Glomerular visceral epithelial cell (primary cell): ENCODE results near the gene KCNK7.
"Not testable (repeated sequence)": the region's sequence is repeated elsewhere in the genome, so short reads cannot be mapped to it uniquely, and the experiment has no call there.

Experiments used
- DNase-seq: peaks from one replicate; pipeline ENCODE4 v3.0.0-alpha.2; 2016; ENCODE audit errors: extremely low spot score

KCNK7 gene

DNA sequence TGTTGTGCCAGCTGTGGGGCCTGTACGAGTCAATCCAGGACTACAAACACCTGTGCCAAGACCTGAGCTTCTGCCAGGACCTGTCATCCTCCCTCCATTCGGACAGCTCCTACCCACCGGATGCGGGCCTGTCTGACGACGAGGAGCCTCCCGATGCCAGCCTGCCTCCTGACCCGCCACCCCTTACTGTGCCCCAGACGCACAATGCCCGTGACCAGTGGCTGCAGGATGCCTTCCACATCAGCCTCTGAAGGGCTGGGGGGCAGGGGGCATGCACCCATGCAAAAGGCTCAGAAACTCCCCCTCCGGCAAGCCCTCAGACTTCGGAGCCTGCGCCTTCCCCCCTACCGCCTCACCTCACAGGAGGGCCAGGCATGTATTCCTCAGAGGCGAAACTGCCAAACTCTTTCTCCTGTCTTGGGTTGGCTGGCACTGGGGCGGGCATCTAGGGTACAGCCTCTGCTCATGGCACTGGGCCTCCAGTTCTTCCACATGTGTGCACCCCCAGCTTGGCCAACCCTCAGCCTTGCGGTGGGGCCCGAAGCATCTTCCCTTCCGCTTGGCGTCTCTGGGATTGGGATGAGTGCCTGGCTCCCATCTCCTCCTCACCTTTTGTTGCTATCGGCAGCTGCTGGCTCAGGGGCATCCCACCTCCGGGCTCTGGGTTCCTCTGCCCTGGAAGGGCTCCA lies 22.1 kb downstream of the KCNK7 start:
- DNase-seq, result no peak

DNA sequence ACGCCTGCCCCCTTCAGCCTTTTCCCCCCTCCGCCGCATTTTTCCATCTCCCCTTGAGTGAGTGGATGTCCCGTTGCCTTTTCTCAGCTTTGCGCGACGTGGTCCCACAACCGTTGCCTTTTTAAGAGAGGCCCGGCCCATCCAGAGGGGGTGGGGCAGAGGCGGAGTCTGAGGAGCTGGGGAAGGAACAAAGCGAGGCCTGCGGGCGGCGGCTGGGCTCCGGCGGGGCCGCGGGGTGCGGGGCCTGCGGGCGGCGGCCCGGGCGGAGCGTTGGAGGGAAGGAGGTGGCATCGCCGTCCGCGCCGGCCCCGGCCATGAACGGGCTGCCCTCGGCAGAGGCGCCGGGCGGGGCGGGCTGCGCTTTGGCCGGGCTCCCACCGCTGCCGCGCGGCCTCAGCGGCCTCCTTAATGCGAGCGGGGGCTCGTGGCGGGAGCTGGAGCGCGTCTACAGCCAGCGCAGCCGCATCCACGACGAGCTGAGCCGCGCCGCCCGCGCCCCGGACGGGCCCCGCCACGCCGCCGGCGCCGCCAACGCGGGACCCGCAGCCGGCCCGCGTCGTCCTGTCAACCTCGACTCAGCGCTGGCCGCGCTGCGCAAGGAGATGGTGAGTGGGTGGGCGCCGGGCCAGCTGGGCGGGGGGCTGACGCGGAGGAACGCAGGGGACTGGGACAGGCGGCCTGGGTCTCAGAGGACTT lies 23.1 kb downstream of the KCNK7 start, which contains the start of gene FAM89B:
Gene FAM89B (plus strand): TSS at position 183 of the 696 bp plus-strand sequence. CDS start 132 bp downstream, at position 315.
- DNase-seq, result peak; percentile 85

DNA sequence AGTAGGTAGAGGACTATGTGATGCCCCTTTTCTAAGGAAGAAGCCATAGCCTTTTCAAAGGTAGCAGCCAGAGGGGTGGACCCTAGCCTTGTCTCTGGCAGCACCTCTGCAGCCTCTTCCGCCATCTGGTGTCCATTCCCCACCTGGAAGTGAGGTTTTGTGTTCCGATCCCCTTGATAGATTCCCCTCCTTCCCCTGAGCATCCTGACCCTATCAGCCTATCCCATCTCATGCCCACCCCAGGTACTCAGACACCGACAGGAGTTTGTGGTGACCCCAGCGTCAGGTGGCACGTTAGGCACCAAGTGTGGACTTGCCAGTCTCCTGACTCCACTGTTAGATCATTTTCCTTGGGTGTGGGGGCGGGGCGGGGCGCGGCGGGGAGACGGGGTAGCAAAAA lies 23.7 kb downstream of the KCNK7 start:
- DNase-seq, result peak; percentile 52

DNA sequence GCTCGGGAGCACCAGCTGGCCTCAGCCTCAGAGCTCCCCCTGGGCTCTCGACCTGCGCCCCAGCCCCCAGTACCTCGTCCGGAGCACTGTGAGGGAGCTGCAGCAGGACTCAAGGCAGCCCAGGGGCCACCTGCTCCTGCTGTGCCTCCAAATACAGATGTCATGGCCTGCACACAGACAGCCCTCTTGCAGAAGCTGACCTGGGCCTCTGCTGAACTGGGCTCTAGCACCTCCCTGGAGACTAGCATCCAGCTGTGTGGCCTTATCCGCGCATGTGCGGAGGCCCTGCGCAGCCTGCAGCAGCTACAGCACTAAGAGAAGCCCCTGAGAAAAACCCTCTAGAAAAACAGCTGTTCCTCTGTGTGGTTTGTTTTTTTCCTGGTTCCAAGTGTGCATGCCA lies 24.2 kb downstream of the KCNK7 start:
- no peak for DNase-seq

DNA sequence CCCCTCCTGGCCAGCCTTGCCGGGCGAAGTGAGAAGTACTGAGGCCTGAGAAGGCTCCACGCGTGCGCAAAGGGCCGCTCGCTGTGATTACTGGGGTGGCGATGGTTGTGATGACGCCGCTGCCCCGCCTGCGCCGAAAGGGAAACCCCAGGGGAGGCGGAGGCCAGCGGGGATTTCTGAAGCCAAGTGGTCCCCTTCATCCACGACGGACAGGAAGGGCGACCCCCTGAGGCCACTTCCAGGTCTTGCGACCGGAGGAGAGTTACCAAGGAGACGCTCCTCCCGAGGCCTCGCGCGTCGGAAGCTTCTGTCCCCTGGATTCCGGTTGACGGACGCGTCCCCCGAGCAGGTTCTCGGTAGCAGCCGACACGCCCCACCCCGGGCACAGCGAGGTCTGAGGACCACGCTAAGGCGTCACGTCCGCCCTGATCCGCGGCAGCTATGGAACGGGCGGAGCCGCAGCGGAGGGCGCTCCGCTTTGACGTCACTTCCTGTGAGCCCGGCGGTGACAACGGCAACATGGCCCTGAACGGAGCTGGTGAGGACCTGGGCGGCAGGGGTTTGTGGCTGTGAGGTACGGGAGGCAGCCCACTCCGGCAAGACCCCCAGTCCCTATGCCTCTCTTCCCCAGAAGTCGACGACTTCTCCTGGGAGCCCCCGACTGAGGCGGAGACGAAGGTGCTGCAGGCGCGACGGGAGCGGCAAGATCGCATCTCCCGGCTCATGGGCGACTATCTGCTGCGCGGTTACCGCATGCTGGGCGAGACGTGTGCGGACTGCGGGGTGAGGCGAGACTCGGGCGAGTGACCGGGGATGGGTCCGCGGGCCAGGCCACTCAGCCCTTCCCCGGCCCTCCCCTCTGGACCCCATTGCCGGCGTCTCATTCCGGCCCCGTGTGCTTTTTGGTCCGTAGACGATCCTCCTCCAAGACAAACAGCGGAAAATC lies 25.4 kb downstream of the KCNK7 start, which contains the start of gene ZNRD2:
Gene ZNRD2 (plus strand): TSS at position 505 of the 946 bp plus-strand sequence. CDS start 15 bp downstream, at position 520.
- DNase-seq, result peak; percentile 99

DNA sequence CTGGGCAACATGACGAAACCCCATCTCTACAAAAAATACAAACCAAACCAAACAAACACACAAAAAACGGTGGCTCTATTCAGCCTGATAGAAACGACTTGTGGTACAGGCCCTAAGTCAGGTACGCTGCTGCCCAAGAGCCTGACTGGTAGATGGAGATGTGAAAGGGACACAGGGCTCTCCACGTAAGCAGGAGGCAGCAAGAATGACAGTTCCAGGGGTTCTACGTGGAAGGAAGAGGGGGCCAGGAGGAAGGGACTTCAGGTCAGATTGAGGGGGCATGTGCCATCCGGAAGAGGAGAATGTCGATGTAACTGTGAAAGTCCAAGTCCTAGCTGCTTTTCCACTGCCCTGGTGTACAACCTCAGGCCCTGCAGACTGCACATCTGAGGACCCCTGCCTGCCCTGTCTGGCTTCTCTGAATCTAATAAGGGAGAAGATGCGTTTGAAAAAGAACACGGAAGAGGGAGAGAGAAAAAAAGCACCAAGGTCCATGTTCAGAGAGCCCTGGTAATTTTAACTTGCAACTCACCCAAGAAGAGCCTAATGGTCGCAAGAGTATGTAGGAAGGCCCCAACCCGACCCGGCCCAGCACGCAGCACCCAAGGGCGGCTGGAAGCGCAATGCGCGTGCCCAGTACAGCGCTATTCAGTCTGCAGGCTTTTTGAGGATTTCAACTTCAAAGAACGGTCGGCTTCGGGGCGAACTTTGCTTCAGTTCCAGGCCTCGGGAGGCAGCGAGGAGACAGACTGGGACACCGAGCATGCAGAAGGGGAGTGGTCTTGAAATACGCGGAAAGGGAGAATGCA lies 26.2 kb downstream of the KCNK7 start:
- DNase-seq, result no peak

DNA sequence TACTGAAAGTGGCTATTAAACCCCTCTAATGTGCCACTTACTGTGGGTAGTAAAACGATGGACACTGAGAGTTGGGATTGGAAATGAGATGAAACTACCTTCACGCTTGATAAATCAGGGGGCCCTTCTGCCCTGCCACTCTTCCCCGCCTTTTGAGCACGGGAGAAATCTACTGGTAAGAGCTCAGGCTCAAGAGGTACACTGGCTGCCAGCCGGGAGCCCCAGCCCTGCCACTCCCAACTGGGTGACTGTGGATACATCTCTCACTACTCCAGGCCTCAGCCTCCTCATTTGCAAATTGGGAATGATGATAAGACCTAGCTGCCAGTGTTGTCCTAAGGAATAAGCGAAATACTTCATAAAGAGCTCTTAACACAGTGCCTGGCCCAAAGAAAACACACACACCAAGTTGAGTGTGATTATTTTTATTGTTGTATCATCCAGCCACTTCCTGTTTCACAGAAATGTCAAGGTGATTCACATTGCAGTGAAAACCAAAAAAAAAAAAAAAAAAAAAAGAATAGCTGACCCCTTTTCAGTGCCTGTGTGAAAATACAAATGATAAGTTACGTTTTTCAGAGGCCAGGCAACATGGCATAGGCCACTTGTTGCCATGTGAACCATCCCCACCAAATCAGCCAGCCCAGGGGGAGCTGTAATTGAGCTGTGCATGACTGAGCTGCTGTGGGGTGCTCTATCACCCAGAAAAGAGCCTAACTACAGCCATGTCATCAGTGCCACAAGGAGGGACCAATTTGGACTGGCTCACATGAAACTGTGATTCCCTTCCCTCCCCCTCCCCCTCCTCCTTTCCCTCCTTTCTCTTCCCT lies 29.8 kb downstream of the KCNK7 start:
- DNase-seq, result no peak

DNA sequence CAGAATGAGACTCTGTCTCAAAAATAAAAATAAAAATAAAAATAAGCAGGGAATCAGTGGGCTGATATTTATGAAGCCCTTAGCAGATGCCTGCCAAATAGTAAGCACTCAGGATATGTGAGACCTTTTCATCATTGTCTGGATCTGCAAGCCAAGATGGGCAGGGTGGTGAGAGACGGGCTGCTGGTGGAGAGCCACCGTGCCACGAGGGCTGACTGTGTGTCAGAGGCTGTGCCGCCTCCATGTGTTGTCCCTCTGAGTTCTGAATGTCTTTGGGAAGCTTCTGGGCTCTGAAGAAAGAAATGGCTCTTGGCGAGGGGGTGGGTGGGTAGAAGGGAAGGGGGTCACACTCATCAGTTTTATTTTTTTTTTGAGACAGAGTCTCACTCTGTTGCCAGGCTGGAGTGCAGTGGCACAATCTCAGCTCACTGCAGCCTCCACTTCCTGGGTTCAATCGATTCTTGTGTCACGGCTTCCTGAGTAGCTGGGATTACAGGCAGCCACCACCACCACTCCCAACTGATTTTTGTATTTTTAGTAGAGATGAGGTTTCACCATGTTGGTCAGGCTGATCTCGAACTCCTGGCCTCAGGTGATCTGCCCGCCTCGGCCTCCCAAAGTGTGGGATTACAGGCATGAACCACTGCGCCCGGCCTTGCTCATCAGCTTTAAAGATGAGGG lies 30.6 kb downstream of the KCNK7 start:
- not testable (repeated sequence) for DNase-seq

DNA sequence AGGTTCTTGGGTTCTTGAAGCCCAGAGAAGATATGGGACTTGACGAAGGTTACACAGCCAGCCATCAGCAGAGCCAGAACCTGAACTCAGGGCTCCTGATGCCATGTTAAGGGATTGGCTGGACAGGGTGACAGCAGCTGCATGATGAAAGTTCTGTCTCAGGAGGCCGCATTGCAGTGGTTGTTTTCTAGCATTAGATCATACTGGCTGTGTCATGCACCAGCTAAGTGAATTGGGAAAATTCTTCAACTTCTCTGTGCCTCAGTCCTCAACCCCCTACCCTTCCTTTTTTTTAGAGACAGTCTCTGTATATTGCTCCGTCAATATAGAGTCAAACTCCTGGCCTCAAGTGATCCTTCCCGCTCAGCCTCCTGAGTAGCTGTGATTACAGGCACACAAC lies 32.0 kb downstream of the KCNK7 start:
- no peak for DNase-seq

DNA sequence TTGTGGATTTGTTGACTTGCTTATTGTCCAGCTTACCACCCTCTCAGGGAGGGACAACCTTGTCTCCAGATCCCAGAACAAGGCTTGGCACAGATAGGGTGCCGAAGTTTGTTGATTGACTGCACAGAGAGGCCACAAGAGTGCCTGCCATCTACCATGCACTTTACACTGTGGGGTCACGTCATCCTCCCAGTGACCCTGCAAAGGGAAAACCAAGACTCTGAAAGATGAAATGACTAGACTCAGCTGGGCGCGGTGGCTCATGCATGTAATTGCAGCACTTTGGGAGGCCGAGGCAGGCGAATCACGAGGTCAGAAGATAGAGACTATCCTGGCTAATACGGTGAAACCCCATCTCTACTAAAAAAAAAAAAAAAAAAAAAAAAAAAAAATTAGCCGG lies 32.8 kb downstream of the KCNK7 start:
- DNase-seq, result no peak

DNA sequence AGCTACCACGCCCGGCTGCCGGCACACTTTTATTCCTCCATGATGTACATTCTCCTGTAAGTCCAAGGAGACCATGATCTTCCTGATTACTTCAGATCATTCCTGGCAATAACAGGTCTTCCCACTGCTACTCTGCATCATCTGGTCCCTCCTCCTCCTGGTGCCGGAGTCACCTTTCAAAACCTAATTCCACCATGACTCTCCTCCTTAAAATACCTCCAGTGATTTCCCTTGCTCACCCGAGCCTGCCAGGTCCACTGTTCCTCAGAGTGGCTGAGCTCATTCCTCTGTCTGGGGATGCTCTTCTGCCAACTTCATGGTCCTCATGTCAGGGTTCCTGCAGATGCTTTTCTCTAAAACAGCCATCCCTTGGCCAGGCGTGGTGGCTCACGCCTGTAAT lies 33.6 kb downstream of the KCNK7 start:
- DNase-seq, result no peak

DNA sequence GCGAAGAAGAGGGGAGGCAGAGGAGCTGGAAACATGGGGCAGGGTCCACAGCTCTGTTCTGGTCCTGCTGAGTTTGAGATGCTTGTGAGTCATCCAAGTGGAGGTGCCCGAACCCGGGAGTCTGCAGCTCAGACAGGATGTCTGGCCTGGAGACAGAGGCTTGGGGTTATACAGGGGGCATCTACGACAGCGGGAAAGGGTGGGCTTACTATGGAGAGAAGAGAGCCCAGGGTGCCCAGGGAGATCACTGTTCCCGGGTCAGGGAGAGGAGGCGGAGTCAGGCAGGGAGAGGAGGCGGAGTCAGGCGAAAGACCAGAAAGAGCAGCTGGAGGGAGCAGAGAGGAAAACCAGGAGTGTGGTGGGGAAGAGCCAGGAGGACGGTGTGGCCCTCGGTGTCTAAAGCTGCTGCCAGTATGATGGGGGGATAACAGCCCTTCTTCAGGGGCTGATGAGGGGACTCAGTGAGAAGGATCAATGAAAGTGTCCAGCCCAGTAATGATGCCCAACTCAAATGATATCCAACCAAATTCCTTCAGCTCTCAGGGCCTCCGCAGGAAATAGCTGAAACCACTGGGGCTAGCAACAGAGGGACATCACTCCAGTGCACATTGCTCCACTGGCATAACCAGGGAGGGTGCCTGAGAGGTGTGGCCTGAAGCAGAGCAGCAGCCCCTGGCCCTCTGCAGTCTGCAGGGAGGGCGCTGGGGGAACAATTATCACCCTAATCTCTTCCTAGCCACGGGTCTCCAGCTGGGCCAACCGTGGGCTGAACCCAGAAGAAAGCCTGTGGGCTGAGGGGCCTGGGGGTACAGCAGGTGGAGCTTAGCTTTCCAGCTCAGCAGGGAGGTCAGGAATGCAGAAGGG lies 34.8 kb downstream of the KCNK7 start:
- DNase-seq, result peak; percentile 77

DNA sequence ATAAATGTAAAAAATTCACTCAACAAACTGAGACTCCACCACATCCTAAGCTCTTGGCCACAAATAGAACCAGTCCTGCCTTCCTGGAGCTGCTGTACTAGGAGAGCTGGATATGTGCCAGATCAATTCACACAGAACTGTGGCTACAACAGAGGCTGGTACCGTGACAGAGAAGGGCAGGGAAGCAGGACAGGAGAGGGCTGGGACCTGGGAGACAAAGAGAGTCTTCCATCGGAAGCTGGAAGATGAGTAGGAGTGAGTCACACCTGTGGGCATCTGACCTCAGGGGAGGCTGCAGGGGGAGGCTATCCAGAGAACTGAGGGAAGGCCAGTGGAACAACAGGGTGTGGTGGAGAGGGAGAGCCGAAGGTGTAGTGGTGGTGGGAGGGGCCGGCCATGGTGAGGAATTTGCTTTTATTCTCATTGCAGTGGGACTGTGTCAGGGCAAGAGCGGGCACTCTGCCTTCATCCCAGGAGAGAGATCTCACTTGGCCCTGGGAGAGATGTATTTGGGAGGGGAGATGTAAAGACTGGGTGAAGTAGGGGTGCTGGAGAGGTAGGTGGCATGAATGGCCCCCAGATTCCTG lies 35.6 kb downstream of the KCNK7 start:
- peak; percentile 93 for DNase-seq

DNA sequence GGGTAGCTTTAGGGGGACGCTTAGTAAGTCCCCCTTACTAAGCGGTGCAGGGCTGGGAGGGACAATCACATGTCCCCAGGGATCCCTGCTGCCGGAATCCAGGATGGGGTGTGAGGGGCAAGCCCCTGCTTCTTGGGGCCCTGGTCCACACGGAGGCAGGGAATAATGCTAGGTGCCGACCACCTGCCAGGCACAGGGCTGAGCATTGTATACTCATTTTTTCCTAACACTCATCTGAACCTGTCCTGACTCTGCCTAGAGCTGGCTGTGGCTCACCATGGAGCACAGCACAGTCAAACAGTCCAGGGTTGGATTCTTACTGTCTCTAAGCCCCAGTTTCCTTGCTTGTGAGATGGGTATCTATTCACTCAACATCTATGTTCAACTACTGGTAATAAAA lies 36.1 kb downstream of the KCNK7 start:
- DNase-seq, result no peak

DNA sequence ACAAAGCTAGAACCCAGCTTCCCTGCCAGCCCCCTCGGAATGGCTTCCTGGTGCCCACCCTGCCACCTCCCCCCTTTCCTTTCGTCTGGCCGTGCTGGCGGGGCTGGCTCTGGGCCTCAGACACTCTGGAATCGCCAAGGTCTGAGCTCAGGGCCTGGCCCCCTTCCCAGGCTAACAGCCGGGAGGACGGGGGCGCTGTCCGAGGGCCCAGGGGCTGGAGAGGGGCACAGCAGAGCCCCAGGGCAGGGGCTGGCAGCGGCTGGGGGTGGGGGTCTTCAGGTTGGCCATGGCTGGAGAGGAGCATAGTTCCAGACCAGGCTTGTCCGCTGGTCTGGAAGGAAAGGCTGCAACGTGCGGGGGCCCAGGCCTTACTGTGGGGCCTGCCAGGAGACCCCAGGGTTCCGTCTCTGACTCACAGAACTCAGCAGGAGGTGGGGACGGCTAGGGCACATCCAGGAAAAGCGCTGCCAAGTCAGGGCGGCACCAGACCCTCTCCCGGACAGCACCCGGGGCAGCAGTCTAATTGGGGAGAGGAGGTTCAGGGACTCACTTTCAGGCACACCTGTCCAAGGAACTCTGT lies 36.6 kb downstream of the KCNK7 start:
- DNase-seq, result peak; percentile 42

DNA sequence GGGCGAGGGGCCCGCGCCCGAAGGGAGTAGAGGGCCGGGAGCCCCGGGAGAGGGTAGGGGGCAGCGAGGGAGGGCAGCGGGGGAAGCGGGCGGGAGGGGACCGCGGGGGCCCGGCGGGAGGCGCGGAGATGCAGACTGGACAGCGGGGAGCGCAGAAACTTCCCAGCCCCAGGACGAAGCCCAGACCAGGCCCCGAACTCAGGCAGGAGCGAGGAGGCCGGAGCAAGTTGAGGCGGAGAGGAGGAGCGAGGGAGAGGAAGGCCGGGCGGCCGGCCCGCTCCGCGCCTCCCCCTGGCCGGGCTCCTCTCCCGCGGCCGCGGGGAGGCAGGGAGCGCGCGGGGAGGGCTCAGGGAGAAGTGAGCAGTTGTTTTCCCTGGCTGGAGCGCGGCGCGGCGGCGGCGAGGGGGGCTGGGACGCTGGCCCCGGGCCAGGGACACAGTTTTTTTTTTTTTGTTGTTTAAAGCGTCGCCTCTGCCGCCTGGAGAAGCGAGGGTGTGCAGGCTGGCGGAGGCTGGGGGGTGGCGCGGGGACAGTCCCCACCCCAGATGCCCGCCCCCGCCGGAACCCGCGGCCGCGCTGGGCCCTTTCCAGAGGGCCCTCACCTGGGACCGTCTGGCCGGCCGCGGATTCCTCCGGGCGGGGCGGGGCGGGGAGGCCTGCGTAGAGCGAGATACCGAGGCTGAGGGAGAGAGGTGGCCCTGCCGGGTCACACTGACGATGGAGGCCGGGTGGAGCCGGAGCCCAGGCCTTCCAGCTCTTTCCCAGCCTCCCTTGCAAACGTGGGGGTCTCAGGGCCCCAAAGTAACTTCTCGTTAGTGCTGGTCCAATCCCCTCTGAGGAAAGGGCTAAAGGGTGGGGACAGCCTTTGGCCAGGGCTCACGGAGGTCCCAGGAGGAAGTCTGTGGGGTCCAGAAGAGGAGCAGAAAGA lies 37.3 kb downstream of the KCNK7 start, which contains the start of gene LTBP3:
Gene LTBP3 (minus strand): TSS at position 358 of the 928 bp plus-strand sequence. CDS start 400 bp downstream, outside the sequence.
- DNase-seq, result peak; percentile 83
